Heart left ventricle (tissue), 16 donors: ENCODE measurements around the gene MAST4. TPM values are rescaled to one million over a fixed set of nuclear protein-coding genes. Genes with fewer than 3 reads are reported as not detected.

Experiments used
- ATAC-seq, 4 donors: fragments of 200-7000 bp; cut with Tn5 transposase; one replicate each; pipeline ENCODE4 v1.9.1; 2020 to 2022; ENCODE audit warnings: moderate library complexity in 4 of 4, mild to moderate bottlenecking in 3 of 4, moderate number of reproducible peaks in 1 of 4
- DNase-seq, 5 donors: peaks; one replicate each; pipeline ENCODE4 v3.0.0-alpha.2; 2020
- H3K27ac ChIP-seq, 12 donors: fragments of 200-600 bp; sonication (generic) in 4 of 12; one replicate each; pipeline versions ENCODE4 v1.5.0 to v1.8.0; 2016 to 2022; ENCODE audit warnings: mild to moderate bottlenecking in 2 of 12
- H3K27me3 ChIP-seq, 9 donors: fragments of 200-600 bp; sonication (generic) in 2 of 9; one replicate each; pipeline versions ENCODE4 v1.5.1 to v1.8.0; 2016 to 2022; ENCODE audit warnings: mild to moderate bottlenecking in 3 of 9
- H3K36me3 ChIP-seq, 9 donors: fragments of 200-600 bp; sonication (generic) in 2 of 9; one replicate each; pipeline versions ENCODE4 v1.5.0 to v1.8.0; 2018 to 2022; ENCODE audit warnings: mild to moderate bottlenecking in 2 of 9
- H3K4me1 ChIP-seq, 12 donors: fragments of 200-600 bp; sonication (generic) in 4 of 12; one replicate each; pipeline versions ENCODE4 v1.5.0 to v1.8.0; 2016 to 2022; ENCODE audit warnings: mild to moderate bottlenecking in 3 of 12
- H3K4me3 ChIP-seq, 12 donors: fragments of 200-600 bp; sonication (generic) in 4 of 12; one replicate each; pipeline versions ENCODE4 v1.5.0 to v1.8.0; 2017 to 2022; ENCODE audit warnings: mild to moderate bottlenecking in 9 of 12, moderate library complexity in 4 of 12
- H3K9me3 ChIP-seq, 12 donors: fragments of 200-600 bp; sonication (generic) in 4 of 12; one replicate each; pipeline versions ENCODE4 v1.5.0 to v1.8.0; 2016 to 2022; ENCODE audit warnings: mild to moderate bottlenecking in 1 of 12
- POLR2A ChIP-seq, 2 donors: fragments of 450-650 bp; IDR thresholded peaks; one replicate each; pipeline ENCODE4 v1.6.1; 2017; ENCODE audit warnings: antibody characterized with exemption in 2 of 2, mild to moderate bottlenecking in 2 of 2, moderate library complexity in 2 of 2
- WGBS, 4 donors: extraction: QIAGEN DNeasy Blood & Tissue Kit in 2 of 4; methylation state at CpG; one replicate each; pipeline versions ENCODE4 v1.1.5 to v1.1.7; 2013 to 2018; 5-methylcytosine and 5-hydroxymethylcytosine counted together
- intact Hi-C, 10 donors: fragments of 100-400 bp; cut with DNase I; formaldehyde crosslinking; loops; one replicate each; pipeline versions ENCODE4 v1.11.1 to v1.14.2; 2022
- polyA plus RNA-seq, 2 donors: library from polyadenylated mRNA; stranded (reverse); fragments of 200-250 nt; gene quantifications; one replicate each; pipeline ENCODE4 v1.2.3, GENCODE V29; 2013
- total RNA-seq, 9 donors: library from RNA; depleted of rRNA in 2 of 9; stranded (reverse); fragments of >200 nt in 2 of 9; fragmentation: NEBNext Ultra II Directional in 3 of 9; extraction: Animal tissue kit (Norgen Biotek cat#: 25700) in 3 of 9; gene quantifications; one replicate each; pipeline versions ENCODE4 v1.1.0 to v1.2.4, GENCODE V29; 2016 to 2023
- TF ChIP-seq, protein P1 (sequence below), 12 donors: fragments of 200-600 bp; sonication (generic) in 4 of 12; IDR thresholded peaks; one replicate each; pipeline versions ENCODE4 v1.5.0 to v1.8.0; 2018 to 2022; ENCODE audit warnings: antibody characterized with exemption in 12 of 12, mild to moderate bottlenecking in 5 of 12
- donor health status: ischemic (EF 13 %, LVEDD 7.1; RV severe dilation, severe dysfunction).
- donor health status: healthy with polysubstance abuse.
- donor health status: DM: no; HTN: yes; CAD: no.
- donor health status: DM: no; HTN: no; CAD: no.
- donor health status: ischemic (EF 25% LVEDD 6.9; RV normal size, moderate dysfunction).
- donor health status: ischemic (EF 25% LVEDD 5.7; RV mildly dilated, moderate dysfunction).
- donor health status: healthy.
- donor health status: DM: yes; HTN: yes; CAD: no.
- donor health status: ischemic (EF 35%, LVEDD 5.7; RV mildly dilated, moderate dysfunction).
- donor health status: nonischemic (EF 11% LVEDD 7.7; RV severe dilation, severe dysfunction).
- donor health status: DM: yes; HTN: yes; CAD: no.
- donor health status: PGD.
- donor health status: ischemic (EF 29% LVEDD 5.4; RV normal size, mild dysfunction).
- donor health status: nonischemic (EF 23%, LVEDD 6.1; RV moderate dilation, normal function).

The MAST4 gene
- total and polyA plus RNA-seq, 11 donors: 26.8 to 96.2 (median 68.1) TPM

DNA sequence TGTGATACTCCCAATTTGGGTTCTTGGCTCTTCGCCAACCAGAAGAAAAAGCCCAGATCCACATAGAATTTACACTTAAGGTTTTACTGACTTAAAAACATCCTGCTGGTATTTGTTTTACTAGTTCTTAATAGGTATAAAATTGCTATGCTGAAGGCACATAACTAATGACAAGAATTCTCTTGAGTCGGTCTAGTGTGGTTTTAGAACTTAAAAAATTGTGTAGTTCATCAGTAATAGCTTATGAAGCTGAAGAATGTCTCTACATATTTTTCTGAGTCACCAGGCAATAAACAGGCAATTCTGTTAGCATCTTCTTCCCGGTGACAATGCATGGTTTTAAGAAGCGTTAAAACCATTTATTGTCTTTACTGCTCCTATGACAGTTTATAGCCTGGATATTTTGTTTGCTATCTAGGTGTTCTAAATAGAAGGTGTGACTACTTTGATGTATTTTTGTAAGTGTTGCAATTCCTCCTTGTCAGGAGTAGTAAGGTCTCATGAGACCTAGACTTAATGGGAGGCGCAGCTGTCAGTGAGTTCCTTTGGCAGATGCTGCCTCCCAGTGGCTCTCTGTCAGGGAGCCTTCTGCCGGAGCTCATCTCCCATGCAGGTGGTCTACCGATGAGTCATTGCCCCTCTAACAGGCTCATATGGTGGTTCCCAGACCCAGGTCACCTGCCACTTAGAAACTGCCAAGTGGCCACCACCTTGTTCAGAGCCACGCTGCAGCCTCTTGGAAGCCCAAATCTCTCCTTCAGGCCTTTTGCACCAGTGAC lies 173.8 kb downstream of the MAST4 start:
- Histone ChIP-seq H3K27ac (peak overlapping the region in 2 of 12 donors; percentile 10 to 14), H3K4me1 (peaks cover 0 to 40% (median 14%) of the 10 kb centered on the region in 12 donors)
- intact Hi-C loops: loop anchor here in 5 of 10 donors (5.0 to 10.0 kb wide), 3 partner anchors 463 to 598 kb away; no protein-coding TSS in a partner anchor

DNA sequence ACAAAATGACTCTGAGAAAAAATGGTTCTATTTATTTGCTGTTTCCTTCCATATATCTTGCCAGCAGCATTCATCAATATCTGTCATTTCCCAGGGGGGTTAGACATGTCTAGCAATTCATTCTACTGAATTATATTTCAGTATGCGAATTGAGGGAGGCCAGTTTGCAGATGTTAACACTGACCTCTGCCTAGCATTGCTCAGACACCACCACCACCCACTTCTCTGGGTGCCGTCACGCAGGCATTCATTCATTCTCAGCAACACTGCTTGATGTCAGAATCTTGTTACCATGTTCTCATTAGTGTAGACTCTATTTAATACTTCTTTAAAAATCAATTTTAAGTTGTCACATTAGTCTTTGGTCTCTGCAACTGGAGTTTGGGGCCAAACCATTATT lies 181.7 kb downstream of the MAST4 start:
- ATAC-seq: no peak
- peaks cover 0 to 14% (median 4%) of the 10 kb centered on the region in 12 donors for H3K4me1 ChIP-seq
- H3K9me3 ChIP-seq: no peaks in the 10 kb centered on the region
- intact Hi-C loops: no loop called here
- TF ChIP-seq POLR2A (IDR thresholded peaks at IDR 0.05): no peak
- TF ChIP-seq, protein P1, sequence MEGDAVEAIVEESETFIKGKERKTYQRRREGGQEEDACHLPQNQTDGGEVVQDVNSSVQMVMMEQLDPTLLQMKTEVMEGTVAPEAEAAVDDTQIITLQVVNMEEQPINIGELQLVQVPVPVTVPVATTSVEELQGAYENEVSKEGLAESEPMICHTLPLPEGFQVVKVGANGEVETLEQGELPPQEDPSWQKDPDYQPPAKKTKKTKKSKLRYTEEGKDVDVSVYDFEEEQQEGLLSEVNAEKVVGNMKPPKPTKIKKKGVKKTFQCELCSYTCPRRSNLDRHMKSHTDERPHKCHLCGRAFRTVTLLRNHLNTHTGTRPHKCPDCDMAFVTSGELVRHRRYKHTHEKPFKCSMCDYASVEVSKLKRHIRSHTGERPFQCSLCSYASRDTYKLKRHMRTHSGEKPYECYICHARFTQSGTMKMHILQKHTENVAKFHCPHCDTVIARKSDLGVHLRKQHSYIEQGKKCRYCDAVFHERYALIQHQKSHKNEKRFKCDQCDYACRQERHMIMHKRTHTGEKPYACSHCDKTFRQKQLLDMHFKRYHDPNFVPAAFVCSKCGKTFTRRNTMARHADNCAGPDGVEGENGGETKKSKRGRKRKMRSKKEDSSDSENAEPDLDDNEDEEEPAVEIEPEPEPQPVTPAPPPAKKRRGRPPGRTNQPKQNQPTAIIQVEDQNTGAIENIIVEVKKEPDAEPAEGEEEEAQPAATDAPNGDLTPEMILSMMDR (IDR thresholded peaks at IDR 0.05): no peak
- DNase-seq: no peak
- whole genome bisulfite sequencing, 4 donors: 68 to 84% (median 73%) methylated on average over 3 of the region's 3 CpGs
- no peak overlapping the region for H3K4me3 ChIP-seq
- H3K27me3 ChIP-seq: no peaks in the 10 kb centered on the region
- H3K27ac ChIP-seq: no peak overlapping the region
- H3K36me3 ChIP-seq: no peaks in the 10 kb centered on the region

More for the DNA sequence above, 173.8 kb downstream of the MAST4 start:
- no peaks in the 10 kb centered on the region for H3K9me3 ChIP-seq
- ATAC-seq (peak; percentile 61 to 78 (median 72)), DNase-seq (peak in 4 of 5 donors; percentile 16 to 48 (median 39))
- no peaks in the 10 kb centered on the region for H3K27me3 ChIP-seq
- no peak overlapping the region for H3K4me3 ChIP-seq
- H3K36me3 ChIP-seq: no peaks in the 10 kb centered on the region
- WGBS, 4 donors: 48 to 62% (median 55%) methylated on average over 8 of the region's 8 CpGs
- TF ChIP-seq POLR2A (IDR thresholded peaks at IDR 0.05): no peak
- TF ChIP-seq, protein P1 (IDR thresholded peaks at IDR 0.05): peak in 10 of 12 donors; percentile 10 to 60 (median 46)

DNA sequence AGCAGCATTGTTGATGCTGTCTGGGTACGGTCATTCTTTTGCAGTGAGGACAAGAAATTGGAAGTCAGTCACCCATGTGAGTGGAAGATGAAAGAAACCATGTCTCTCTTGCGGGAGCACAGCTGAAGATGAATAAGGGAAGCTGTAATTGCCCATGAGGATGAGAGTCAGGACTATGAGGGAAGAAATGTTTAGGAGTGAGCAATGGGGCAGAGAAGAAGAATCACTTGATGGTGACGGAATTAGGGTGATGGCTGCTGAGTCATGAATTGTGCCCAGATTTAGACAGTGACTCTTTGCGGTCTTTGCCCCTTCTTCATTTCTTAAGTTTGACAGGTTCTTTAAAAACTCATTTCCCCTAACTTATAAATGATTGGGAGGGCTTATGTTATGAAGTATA lies 183.3 kb downstream of the MAST4 start:
- intact Hi-C loops: no loop called here

DNA sequence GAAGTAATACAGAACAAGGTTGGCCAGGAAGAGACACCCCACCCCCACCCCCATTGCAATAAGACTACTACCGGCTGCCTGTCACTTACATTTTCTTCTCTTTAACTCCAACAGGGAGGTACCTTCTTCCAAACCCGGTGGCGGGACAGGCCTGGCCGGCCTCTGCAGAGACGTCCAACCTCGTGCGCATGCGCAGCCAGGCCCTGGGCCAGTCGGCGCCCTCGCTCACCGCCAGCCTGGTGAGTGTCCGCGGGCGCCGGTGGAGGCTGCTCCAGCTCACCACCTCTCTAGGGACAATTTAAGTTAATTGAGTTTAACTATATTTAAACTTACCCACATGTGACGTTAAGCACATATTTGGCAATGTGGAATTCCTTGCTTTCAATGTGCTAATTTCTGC lies 192.4 kb downstream of the MAST4 start:
- ATAC-seq (peak in 2 of 4 donors; percentile 28 to 46), DNase-seq (no peak)
- Histone ChIP-seq H3K27ac (no peak overlapping the region), H3K9me3 (no peaks in the 10 kb centered on the region), H3K27me3 (no peaks in the 10 kb centered on the region), H3K36me3 (peaks cover 0 to 6% (median 0%) of the 10 kb centered on the region in 9 donors), H3K4me3 (no peak overlapping the region), H3K4me1 (peaks cover 0 to 12% (median 0%) of the 10 kb centered on the region in 12 donors)
- WGBS, 4 donors: 89 to 93% (median 90%) methylated on average over 16 to 17 of the region's 17 CpGs
- TF ChIP-seq, protein P1 (IDR thresholded peaks at IDR 0.05): no peak
- no peak for TF ChIP-seq POLR2A (IDR thresholded peaks at IDR 0.05)
- intact Hi-C loops: no loop called here

More for the DNA sequence above, 183.3 kb downstream of the MAST4 start:
- Histone ChIP-seq H3K4me1 (peaks cover 0 to 13% (median 0%) of the 10 kb centered on the region in 12 donors), H3K27ac (no peak overlapping the region), H3K27me3 (no peaks in the 10 kb centered on the region), H3K9me3 (no peaks in the 10 kb centered on the region), H3K4me3 (no peak overlapping the region), H3K36me3 (no peaks in the 10 kb centered on the region)
- DNase-seq (no peak), ATAC-seq (peak in 1 of 4 donors; percentile 20)
- TF ChIP-seq POLR2A (IDR thresholded peaks at IDR 0.05): no peak
- TF ChIP-seq, protein P1 (IDR thresholded peaks at IDR 0.05): no peak
- 85 to 92% (median 86%) methylated on average over 4 of the region's 4 CpGs for WGBS, 4 donors
